Activated CD4-positive, alpha-beta T cell treated with anti-CD3 and anti-CD28 coated beads, Interleukin-2, amount 50 U/mL, for 4 hours (primary cell): ENCODE measurements around the gene COL1A2.

Source experiments
- DNase-seq, 2 experiments: peaks; one replicate each; pipeline ENCODE4 v3.0.0-alpha.2; 2020

COL1A2 gene

DNA sequence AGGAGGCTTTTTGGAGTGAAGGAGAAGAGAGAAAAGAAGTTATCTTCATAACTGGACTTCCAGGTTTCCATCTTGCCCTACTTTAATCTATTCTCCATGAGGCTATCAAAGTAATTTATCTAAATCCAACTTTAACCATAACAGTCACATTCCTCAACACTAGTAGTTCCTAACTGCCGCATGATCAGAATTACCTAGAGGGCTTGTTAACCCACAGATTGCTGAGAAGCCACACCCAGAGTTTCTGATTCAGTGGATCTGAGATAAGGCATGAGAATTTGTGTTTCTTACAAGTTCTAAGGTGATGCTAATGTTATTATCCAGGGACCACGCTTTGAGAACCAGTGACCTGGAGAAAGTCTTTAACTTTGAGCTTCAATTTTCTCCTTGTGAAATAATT lies 8.3 kb upstream of the COL1A2 start:
- no peak for DNase-seq

- DNase-seq: no peak
These were observed 6.2 kb upstream of the COL1A2 start for GRCh38 chr7:94388540-94388939.

- DNase-seq: no peak
These were observed 5.3 kb upstream of the COL1A2 start for GRCh38 chr7:94389381-94389780.

GRCh38 chr7:94391726-94392392 lies 2.8 kb upstream of the COL1A2 start:
- DNase-seq: no peak

- DNase-seq: no peak
These were observed 2.3 kb upstream of the COL1A2 start for GRCh38 chr7:94392393-94392786.

DNA sequence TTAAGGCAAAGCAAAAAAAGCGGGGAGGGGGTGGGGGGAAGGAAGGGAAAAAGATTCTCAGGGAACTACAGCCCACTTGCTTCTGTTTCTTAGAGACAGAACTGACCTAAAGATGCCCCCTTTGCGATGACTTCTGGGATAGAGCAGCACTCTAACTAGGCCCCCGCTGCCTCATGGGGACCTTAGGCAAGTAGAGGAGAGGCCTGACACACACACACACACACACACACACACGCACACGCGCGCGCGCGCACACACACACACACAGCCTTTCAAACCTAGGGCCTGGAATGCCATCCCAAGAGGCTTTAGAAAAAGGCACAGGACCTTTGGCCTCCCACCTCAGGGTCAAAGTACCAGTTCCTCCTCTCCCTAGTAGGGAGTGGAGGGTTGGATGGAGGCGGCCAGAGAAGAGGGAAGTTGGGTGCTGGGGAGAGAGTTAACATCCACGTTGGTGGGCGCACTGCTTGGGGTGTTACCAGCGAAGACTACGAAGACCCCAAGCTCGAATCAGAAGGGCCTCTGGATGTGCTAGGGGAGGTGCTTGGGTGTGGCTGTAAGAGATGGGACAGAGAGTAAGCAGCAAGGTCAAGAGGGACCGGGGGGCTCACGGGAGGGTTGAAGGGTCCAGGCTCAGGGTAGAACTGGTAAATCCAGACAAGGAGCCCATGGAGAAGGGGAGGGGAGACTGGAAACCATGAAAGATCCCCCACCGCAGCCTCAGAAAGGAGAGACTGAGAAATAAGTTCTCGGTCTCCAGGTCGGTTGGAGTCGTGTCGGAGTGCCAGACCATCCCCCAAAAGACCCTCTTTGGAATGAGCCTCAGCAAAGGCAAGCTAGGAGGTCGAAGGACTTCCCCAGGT lies 1.2 kb upstream of the COL1A2 start:
- DNase-seq: no peak

GRCh38 chr7:94394109-94394436 lies 622 bp upstream of the COL1A2 start:
- DNase-seq: no peak

DNA sequence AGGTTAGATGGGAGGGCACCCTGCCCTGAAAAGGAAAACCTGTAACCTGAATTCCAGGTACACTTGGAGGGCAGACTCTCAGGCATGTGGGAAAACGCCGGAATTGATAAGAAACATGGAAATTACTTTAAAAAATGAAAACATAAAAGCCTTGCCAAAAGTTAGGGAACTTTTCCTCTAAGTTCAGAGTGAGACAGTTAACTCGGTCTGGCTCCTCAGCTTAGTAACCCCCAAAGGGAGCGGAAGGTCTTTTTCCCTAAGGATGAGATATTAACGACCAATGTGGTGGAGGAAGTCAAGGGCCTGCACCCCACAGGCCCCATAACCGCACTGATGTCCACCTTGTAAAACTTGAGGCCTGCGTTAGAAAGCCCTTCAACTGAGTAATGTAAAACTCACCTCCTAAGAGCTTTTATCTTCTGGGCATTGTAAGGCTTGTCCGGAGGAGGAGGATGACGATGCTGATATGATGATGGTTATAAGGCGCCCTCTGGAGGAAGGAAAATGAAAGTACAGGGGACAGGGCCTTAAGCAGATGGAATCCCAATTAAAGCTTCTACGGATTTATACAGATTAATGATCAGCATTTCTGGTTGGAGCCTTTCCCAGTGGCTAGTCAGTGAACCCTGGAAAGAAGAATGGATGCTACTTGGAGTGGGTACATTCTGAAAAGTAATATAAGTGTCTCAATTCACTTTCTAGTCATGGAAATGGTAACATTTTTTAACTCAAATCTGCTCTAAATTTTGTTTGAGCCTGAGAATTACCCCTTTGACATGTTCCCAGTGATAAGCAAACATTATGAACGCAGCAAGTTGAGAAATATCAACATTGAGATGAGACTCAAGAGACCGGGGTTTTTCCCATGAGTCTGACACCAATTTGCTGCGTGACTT lies 694 bp downstream of the COL1A2 start:
- DNase-seq: no peak

DNA sequence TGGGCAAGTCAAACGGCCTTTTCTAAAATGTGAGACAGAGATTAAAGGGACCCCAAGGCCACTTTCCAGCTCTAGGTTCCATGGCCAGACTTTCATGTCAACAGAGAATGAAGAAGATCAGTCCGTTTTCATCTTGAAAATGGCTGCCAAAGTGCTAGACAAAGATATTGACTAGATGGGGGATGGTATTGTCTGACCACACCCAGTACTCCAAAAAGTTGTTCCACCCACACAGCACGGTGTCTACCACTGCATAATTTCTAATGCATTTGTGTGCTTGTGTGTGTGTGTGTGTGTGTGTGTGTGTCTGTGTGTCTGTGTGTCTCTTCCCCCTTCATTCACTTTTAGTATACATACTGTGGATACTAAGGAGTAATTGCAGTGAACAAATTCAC lies 1.3 kb downstream of the COL1A2 start:
- DNase-seq: no peak

DNA sequence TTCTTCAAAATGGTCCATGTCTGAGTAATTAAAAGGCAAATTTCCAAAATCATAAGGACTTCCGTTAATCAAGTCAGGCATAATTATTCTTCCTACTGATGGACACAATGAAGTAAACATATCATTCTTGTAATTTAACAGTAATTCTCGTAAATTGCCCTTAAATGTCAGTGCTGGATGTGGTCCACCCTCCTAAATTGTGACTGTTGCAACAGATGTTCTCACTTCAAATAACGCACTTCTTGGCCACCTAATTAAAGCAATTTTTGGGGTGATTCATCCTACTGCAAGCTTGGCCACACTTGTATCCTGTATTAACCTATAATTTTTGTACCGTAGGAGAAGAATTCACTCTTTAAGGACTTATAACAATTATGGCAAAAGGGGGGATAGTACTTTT lies 1.9 kb downstream of the COL1A2 start:
- DNase-seq: no peak

DNA sequence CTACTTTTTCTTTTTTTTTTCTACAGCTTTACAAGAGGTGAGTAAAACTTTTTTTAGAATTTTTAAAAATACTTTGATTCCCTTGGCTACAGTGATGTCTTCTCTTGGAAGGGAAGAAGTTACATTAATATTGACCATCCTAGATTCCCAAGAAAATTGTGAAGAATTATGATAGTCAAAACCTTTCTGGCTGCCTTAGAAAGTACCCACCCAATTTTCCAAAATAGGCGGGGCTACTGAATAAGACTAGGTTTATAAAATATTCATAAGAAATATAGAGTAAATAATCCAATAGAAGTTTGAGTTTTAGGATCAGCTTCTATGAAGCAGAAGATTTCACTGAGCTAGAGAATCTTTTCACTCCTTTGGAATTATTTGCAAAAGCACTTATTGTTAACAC lies 3.0 kb downstream of the COL1A2 start:
- no peak for DNase-seq

- no peak for DNase-seq
These were observed 4.1 kb downstream of the COL1A2 start for GRCh38 chr7:94398841-94399240.

DNA sequence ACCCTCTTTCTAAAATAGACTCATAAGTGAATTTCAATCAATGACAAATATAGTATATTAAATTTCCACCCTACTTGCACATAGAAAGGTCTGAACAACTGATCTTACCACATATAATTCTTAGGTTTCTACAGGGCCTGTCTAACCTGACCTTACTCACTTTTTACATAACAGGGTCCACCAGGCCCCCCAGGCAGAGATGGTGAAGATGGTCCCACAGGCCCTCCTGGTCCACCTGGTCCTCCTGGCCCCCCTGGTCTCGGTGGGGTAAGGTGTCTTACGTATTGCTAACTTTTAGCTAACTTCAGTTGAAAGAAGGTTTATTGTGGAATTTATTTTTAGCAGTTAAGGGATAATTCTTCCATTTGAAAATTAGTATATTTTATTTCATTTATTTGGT lies 5.3 kb downstream of the COL1A2 start:
- no peak for DNase-seq

DNA sequence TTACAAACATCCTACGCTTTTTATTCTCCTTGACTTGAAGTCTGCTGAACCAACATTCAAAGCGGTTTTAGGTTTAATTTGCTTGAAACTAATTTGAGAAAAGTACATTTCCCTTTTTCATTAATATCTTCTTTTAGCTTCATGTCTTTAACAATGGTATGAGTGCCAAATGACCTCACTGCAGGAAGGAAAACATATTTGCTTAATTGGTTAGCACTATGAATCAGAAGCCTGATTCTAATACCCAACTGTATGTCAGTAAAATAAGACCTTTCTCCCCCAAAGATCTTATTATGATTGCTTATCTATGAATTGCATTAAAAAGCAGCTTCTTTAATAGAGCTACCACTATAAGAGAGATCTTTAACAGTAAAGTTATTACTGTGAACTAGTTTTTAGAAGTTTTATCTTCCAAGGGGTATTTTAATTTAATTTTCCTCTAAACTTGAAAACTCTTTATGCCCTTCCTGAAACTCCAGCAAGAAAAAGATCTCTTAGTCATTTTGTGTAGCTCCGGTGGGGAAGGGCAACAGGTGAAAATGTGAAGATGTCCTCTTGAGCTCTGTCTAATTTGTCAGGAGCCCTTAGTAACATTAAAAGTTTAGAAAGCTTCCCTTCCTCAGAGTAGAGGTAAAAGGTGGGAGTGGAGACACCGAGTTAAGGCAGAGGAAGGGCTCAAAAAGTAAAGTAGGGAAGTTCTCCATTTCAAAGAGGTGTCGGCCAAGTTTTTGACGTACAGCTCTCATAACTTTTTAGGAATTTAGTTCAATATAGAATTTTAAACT lies 6.1 kb downstream of the COL1A2 start:
- DNase-seq: no peak

DNA sequence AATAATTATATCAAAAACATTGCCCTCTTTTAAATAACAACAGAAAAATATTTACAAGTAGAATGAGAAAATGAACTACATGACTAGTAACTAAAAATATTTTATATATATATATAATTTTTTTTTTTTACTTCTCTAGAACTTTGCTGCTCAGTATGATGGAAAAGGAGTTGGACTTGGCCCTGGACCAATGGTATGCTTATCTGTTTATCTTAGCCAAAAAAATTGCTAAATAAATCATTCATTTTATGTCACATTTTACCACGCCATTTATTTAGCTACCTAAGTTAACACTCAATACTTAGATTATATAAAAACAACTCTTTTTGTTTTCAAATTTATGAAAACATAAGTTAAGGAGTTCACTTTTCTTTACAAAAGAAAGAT lies 6.7 kb downstream of the COL1A2 start:
- DNase-seq: no peak

DNA sequence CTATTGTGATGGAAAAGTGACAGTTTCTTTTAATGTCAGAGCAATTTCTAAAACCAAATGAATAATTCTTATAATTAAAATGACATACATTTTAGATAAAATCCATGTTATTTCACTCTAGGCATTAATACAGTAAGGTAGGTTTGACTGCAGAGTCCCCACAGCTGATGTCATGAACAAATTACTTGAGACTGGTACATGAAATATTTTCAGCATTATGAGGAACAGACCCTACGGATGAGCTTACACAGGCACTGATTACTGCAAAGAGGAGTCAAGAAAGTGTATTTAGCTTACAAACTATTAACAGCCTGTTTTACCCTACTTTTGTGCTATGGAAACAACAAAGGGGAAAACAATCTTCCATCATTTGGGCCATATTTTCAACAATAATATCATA lies 8.9 kb downstream of the COL1A2 start:
- DNase-seq: no peak

DNA sequence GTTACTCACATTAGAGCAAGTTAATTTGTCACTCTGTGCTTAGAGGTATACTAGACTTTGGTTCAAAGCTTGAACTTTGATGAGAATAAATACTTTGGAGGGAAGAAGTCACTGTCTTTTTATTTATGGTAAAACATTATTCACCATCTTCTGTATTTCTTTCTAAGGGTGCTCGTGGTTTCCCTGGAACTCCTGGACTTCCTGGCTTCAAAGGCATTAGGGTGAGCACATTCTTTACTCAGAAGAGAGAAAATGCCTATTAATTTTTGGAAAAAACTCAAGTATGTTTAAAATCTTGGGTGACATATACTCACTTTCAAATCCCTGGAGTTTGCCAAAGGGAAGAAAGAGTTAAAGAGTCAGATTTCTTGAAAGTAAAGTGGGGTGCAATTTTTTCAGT lies 10.8 kb downstream of the COL1A2 start:
- no peak for DNase-seq

GRCh38 chr7:94406696-94407095 lies 12.0 kb downstream of the COL1A2 start:
- DNase-seq: no peak

- DNase-seq: no peak
These were observed 14.7 kb downstream of the COL1A2 start for GRCh38 chr7:94409200-94409948.

GRCh38 chr7:94410413-94411187 lies 15.9 kb downstream of the COL1A2 start:
- DNase-seq: no peak

- DNase-seq: no peak
These were observed 16.4 kb downstream of the COL1A2 start for GRCh38 chr7:94411188-94411466.
